Measurements from ENCODE around the gene SPINDOC.
A peak's percentile ranks its signal among the peaks of the same experiment; 100 is the strongest.
"Not testable (repeated sequence)": the region's sequence is repeated elsewhere in the genome, so short reads cannot be mapped to it uniquely, and the experiment has no call there.

Gene SPINDOC

GRCh38 chr11:63858628-63859550 lies 45.6 kb downstream of the SPINDOC start:
- DNase-seq, result peak; percentile 51

- DNase-seq, result no peak
Measured at GRCh38 chr11:63862923-63863322, 49.7 kb downstream of the SPINDOC start.

GRCh38 chr11:63863620-63864019 lies 50.4 kb downstream of the SPINDOC start:
- not testable (repeated sequence) for DNase-seq

- DNase-seq, result peak; percentile 63
Measured at GRCh38 chr11:63866211-63866610, 53.0 kb downstream of the SPINDOC start.

- DNase-seq, result no peak
Measured at GRCh38 chr11:63867511-63867910, 54.3 kb downstream of the SPINDOC start.

GRCh38 chr11:63868399-63869064 lies 55.3 kb downstream of the SPINDOC start:
- DNase-seq, result no peak

GRCh38 chr11:63869171-63869591 lies 55.9 kb downstream of the SPINDOC start:
- DNase-seq, result no peak

GRCh38 chr11:63869683-63870082 lies 56.4 kb downstream of the SPINDOC start:
- peak; percentile 28 for DNase-seq

GRCh38 chr11:63870351-63871140 lies 57.3 kb downstream of the SPINDOC start:
- no peak for DNase-seq

- DNase-seq, result peak; percentile 82
Measured at GRCh38 chr11:63871962-63872799, 58.9 kb downstream of the SPINDOC start.

- no peak for DNase-seq
Measured at GRCh38 chr11:63872800-63873197, 59.5 kb downstream of the SPINDOC start.

- no peak for DNase-seq
Measured at GRCh38 chr11:63873311-63873710, 60.1 kb downstream of the SPINDOC start.

GRCh38 chr11:63874511-63874910 lies 61.3 kb downstream of the SPINDOC start:
- DNase-seq, result no peak

GRCh38 chr11:63875506-63876065 lies 62.3 kb downstream of the SPINDOC start:
- DNase-seq, result no peak

GRCh38 chr11:63876616-63877015 lies 63.4 kb downstream of the SPINDOC start:
- DNase-seq, result no peak
